Cardiac fibroblast (primary cell): ENCODE measurements around the gene XRRA1.
A peak's percentile ranks its signal among the peaks of the same experiment; 100 is the strongest.

Experiments
- DNase-seq, 2 donors: peaks; one replicate each; pipeline versions ENCODE4 v3.0.0 to v3.0.0-alpha.2; 2010; ENCODE audit warnings: low read depth in 2 of 2
- H3K4me3 ChIP-seq, 2 donors: replicated peaks in 1 of 2; 1 replicate in 1 of 2; 2 replicates in 1 of 2; pipeline ENCODE4 v1.5.1; 2011; ENCODE audit warnings: low read depth in 2 of 2, low read length in 2 of 2, mild to moderate bottlenecking in 2 of 2, moderate library complexity in 1 of 2
- TF ChIP-seq, protein P1 (sequence below): IDR thresholded peaks from one replicate; pipeline ENCODE4 v1.5.1; 2011; ENCODE audit warnings: low read depth, mild to moderate bottlenecking, low read length, inconsistent platforms

The XRRA1 gene

GRCh38 chr11:74952752-74953151, 3.9 kb upstream of the XRRA1 start:
- TF ChIP-seq, protein P1, sequence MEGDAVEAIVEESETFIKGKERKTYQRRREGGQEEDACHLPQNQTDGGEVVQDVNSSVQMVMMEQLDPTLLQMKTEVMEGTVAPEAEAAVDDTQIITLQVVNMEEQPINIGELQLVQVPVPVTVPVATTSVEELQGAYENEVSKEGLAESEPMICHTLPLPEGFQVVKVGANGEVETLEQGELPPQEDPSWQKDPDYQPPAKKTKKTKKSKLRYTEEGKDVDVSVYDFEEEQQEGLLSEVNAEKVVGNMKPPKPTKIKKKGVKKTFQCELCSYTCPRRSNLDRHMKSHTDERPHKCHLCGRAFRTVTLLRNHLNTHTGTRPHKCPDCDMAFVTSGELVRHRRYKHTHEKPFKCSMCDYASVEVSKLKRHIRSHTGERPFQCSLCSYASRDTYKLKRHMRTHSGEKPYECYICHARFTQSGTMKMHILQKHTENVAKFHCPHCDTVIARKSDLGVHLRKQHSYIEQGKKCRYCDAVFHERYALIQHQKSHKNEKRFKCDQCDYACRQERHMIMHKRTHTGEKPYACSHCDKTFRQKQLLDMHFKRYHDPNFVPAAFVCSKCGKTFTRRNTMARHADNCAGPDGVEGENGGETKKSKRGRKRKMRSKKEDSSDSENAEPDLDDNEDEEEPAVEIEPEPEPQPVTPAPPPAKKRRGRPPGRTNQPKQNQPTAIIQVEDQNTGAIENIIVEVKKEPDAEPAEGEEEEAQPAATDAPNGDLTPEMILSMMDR = no peak
- no peak for DNase-seq
- H3K4me3 ChIP-seq = no peak overlapping the region

GRCh38 chr11:74951226-74951625, 2.3 kb upstream of the XRRA1 start:
- TF ChIP-seq, protein P1 = no peak
- no peak overlapping the region for H3K4me3 ChIP-seq
- DNase-seq = no peak

GRCh38 chr11:74950374-74950969, 1.6 kb upstream of the XRRA1 start:
- no peak for DNase-seq
- H3K4me3 ChIP-seq = peak overlapping the region; percentile 95 to 98
- TF ChIP-seq, protein P1 = no peak

GRCh38 chr11:74949753-74950137, 854 bp upstream of the XRRA1 start:
- DNase-seq = peak; percentile 27 to 33
- TF ChIP-seq, protein P1 = no peak

DNA sequence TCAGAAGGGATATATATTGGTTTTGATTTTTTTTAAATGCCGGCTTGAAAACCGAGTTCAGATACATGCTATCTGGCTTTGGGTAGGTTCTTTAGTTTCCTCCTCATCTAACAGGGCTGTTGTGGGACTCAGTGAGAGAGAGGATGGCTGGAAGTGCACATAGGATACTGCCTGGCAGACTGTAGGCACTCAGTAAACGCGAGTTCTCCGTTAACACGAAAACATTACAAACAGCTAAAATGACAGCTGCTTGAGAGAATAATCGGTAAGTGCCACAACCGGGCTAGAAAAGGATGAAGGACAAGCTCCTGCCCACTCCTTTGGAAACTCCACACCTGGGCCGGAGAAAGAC, 369 bp downstream of the XRRA1 start:
- DNase-seq = peak in 1 of 2 donors; percentile 36
- TF ChIP-seq, protein P1 = no peak
- peak overlapping the region; percentile 95 to 98 for H3K4me3 ChIP-seq

More at GRCh38 chr11:74949753-74950137, 854 bp upstream of the XRRA1 start:
- peak overlapping the region; percentile 95 to 98 for H3K4me3 ChIP-seq

GRCh38 chr11:74942073-74942759, 6.7 kb downstream of the XRRA1 start:
- DNase-seq = no peak
- TF ChIP-seq, protein P1 = no peak
- no peak overlapping the region for H3K4me3 ChIP-seq

- H3K4me3 ChIP-seq = no peak overlapping the region
- TF ChIP-seq, protein P1 = no peak
Observed at GRCh38 chr11:74941492-74941891, 7.4 kb downstream of the XRRA1 start.

More at GRCh38 chr11:74941492-74941891, 7.4 kb downstream of the XRRA1 start:
- no peak for DNase-seq
